Erythroblast (primary cell): ENCODE results near the gene TM9SF2.

Experiments used
- GATA1 ChIP-seq: IDR thresholded peaks from 2 replicates; pipeline ENCODE4 v1.6.1; 2011; ENCODE audit warnings: low read depth, mild to moderate bottlenecking, control low read depth, low read length, moderate library complexity
- POLR2A ChIP-seq: IDR thresholded peaks from 2 replicates; pipeline ENCODE4 v1.6.1; 2011; ENCODE audit warnings: mild to moderate bottlenecking, low read length

DNA sequence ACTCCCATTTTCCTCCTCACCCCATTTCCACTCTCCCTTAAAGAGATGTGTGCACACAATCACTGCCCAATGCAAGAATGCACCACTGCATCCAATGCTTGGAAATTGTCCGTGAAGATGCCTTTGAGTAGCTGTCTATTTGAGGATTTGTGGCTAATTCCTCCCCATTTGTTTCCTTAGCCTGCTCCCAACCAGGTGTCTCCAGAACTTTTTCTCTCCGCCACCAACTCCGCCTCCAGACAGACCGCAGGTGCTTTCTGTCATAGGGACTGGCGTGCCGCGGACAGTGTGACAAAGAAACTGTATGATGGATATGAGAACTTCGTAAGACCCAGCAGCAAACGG lies 461 bp upstream of the TM9SF2 start:
- TF ChIP-seq POLR2A = no peak
- TF ChIP-seq GATA1 = no peak
